ENCODE data around the gene SLC25A48.

SLC25A48 gene

GRCh38 chr5:135878156-135878620 lies 43.7 kb downstream of the SLC25A48 start:
- TF ChIP-seq CTCF (conservative IDR thresholded peaks at IDR 0.05; ENCODE audit: low read length) = no peak
- no peak for TF ChIP-seq EZH2phosphoT487 (IDR thresholded peaks at IDR 0.05; ENCODE audit: borderline replicate concordance)
- Histone ChIP-seq H3K4me3 (ENCODE audit: low read length, poor library complexity, severe bottlenecking) (no peak overlapping the region), H3K4me1 (ENCODE audit: insufficient read depth, low read length, poor library complexity, severe bottlenecking) (no peaks in the 10 kb centered on the region), H3K27me3 (ENCODE audit: insufficient read depth, low read length, poor library complexity, severe bottlenecking) (no peaks in the 10 kb centered on the region), H3F3A (ENCODE audit: low read depth) (no peaks in the 10 kb centered on the region), H3K9me2 (replicated peaks; ENCODE audit: low read depth, low read length) (no peaks in the 10 kb centered on the region), H2AFZ (ENCODE audit: low read length) (no peak overlapping the region), H4K20me1 (ENCODE audit: insufficient read depth, low read length, poor library complexity, severe bottlenecking) (no peaks in the 10 kb centered on the region), H3K9ac (ENCODE audit: low read depth, low read length, poor library complexity, severe bottlenecking) (no peak overlapping the region), H3K36me3 (ENCODE audit: insufficient read depth, low read length) (no peaks in the 10 kb centered on the region), H3K9me3 (ENCODE audit: insufficient read depth, low read depth, low read length) (no peaks in the 10 kb centered on the region), H3K79me2 (ENCODE audit: insufficient read depth, low read length) (no peaks in the 10 kb centered on the region), H3K4me2 (ENCODE audit: low read depth, low read length, poor library complexity, severe bottlenecking) (no peak overlapping the region)

GRCh38 chr5:135879591-135879990 lies 45.1 kb downstream of the SLC25A48 start:
- Histone ChIP-seq H3K4me3 (ENCODE audit: low read length, poor library complexity, severe bottlenecking) (no peak overlapping the region), H3K79me2 (ENCODE audit: insufficient read depth, low read length) (no peaks in the 10 kb centered on the region), H4K20me1 (ENCODE audit: insufficient read depth, low read length, poor library complexity, severe bottlenecking) (no peaks in the 10 kb centered on the region), H3F3A (ENCODE audit: low read depth) (no peaks in the 10 kb centered on the region), H3K27me3 (ENCODE audit: insufficient read depth, low read length, poor library complexity, severe bottlenecking) (no peaks in the 10 kb centered on the region), H3K9me3 (ENCODE audit: insufficient read depth, low read depth, low read length) (no peaks in the 10 kb centered on the region), H2AFZ (ENCODE audit: low read length) (no peak overlapping the region), H3K9ac (ENCODE audit: low read depth, low read length, poor library complexity, severe bottlenecking) (no peak overlapping the region), H3K4me1 (ENCODE audit: insufficient read depth, low read length, poor library complexity, severe bottlenecking) (no peaks in the 10 kb centered on the region), H3K9me2 (replicated peaks; ENCODE audit: low read depth, low read length) (no peaks in the 10 kb centered on the region), H3K36me3 (ENCODE audit: insufficient read depth, low read length) (no peaks in the 10 kb centered on the region), H3K4me2 (ENCODE audit: low read depth, low read length, poor library complexity, severe bottlenecking) (no peak overlapping the region)
- TF ChIP-seq CTCF (conservative IDR thresholded peaks at IDR 0.05; ENCODE audit: low read length) (no peak), EZH2phosphoT487 (IDR thresholded peaks at IDR 0.05; ENCODE audit: borderline replicate concordance) (no peak)

GRCh38 chr5:135880278-135880677 lies 45.8 kb downstream of the SLC25A48 start:
- Histone ChIP-seq H3K9me3 (ENCODE audit: insufficient read depth, low read depth, low read length) (no peaks in the 10 kb centered on the region), H2AFZ (ENCODE audit: low read length) (no peak overlapping the region), H3K36me3 (ENCODE audit: insufficient read depth, low read length) (no peaks in the 10 kb centered on the region), H3K4me3 (ENCODE audit: low read length, poor library complexity, severe bottlenecking) (no peak overlapping the region), H3F3A (ENCODE audit: low read depth) (no peaks in the 10 kb centered on the region), H3K4me2 (ENCODE audit: low read depth, low read length, poor library complexity, severe bottlenecking) (no peak overlapping the region), H3K9ac (ENCODE audit: low read depth, low read length, poor library complexity, severe bottlenecking) (no peak overlapping the region), H3K4me1 (ENCODE audit: insufficient read depth, low read length, poor library complexity, severe bottlenecking) (no peaks in the 10 kb centered on the region), H3K9me2 (replicated peaks; ENCODE audit: low read depth, low read length) (no peaks in the 10 kb centered on the region), H3K27me3 (ENCODE audit: insufficient read depth, low read length, poor library complexity, severe bottlenecking) (no peaks in the 10 kb centered on the region), H4K20me1 (ENCODE audit: insufficient read depth, low read length, poor library complexity, severe bottlenecking) (no peaks in the 10 kb centered on the region), H3K79me2 (ENCODE audit: insufficient read depth, low read length) (no peaks in the 10 kb centered on the region)
- TF ChIP-seq EZH2phosphoT487 (IDR thresholded peaks at IDR 0.05; ENCODE audit: borderline replicate concordance) (no peak), CTCF (conservative IDR thresholded peaks at IDR 0.05; ENCODE audit: low read length) (peak; percentile 64)
